Kidney glomerular epithelial cell (primary cell): ENCODE results near the gene POU2F3.
A peak's percentile ranks its signal among the peaks of the same experiment; 100 is the strongest.

Source experiments
- DNase-seq: peaks from one replicate; lab custom pipeline; 2025; lab: John Stamatoyannopoulos, UW

The POU2F3 gene

GRCh38 chr11:120316880-120317688 is 77.1 kb downstream of the POU2F3 start:
- no peak for DNase-seq

DNA sequence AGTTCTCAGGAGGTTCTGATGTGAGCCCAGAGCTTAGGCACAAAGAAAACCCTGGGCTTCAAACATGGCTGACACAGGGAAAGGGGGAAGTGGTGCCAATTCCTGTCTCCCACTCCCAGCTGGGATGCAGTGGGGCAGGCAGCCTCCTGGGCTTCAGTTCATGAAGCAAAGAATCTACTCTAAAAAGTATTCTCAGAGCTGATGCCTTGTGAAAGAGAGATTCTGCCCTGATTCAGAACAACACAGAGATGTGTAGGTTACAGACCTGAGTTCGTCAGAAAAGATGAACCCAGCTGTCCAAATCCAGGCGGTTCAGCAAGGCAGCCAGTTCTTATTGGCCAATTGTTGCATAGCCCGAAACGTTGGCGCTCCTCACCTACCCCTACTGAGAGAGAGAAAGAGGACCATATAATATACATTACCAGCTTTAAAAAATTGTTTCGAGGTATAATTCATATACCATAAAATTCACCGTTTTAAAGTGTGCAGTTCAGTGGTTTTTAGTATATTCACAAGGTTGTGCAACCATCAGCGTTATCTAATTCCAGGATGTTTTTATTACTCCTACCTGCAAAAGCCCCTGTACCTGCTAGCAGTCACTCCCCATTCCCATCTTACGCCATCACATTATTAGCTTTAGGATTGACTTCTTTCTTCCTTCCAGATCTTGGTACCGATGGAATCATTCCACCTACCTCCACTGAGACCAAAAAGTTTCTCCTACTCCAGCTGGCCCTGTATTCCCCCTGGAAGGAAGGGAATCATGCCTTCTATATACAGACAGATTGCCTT is 77.9 kb downstream of the POU2F3 start:
- DNase-seq: no peak

DNA sequence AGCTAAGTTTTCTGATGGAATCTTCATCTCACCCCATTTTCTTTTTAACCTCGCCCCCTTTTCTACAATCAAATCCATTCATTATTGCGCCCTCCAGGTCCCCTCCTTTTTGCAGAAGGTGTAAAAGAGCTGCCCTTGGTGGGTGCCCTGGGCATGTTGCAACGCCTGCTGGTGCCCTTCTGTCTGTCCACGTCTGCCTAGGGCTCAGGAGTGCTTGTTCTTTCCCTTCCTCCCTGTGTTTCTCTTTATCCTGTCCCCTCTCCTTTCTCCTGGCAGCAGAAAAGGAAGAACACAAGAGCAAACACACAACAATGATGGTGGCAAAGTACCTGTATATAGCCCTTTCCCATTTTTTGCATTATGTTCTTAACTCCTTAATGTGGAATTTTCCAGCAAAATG is 79.0 kb downstream of the POU2F3 start:
- no peak for DNase-seq

GRCh38 chr11:120324932-120325810 is 85.2 kb downstream of the POU2F3 start, which contains the start of gene TLCD5:
Gene TLCD5 (plus strand): TSS chr11:120325299. CDS start chr11:120327442, 2,143 bp downstream.
- DNase-seq: peak; percentile 47

- no peak for DNase-seq
Observed at GRCh38 chr11:120326228-120326627, 86.3 kb downstream of the POU2F3 start.

DNA sequence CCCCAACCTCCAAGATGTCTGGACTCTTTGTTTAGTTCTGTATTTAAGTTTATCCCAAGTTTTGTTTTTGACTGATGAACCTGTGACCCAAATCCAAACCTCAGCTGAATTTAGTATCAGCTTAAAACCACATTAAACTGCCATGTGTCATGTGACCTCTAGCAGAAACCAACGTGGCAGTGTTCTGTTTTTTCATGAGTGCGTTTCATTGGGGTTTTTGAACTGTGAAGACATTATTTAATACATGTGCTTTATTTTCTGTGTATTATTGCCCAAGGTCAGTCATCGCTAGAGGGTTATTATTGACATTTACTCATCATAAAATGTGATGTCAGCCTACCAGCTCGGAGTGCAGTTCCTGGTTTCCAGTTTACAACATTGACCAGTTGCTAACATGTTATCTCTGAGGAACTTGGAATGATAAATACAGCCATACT is 86.9 kb downstream of the POU2F3 start:
- no peak for DNase-seq

GRCh38 chr11:120327311-120327710 is 87.4 kb downstream of the POU2F3 start:
- DNase-seq: no peak

GRCh38 chr11:120329556-120329955 is 89.6 kb downstream of the POU2F3 start:
- no peak for DNase-seq

DNA sequence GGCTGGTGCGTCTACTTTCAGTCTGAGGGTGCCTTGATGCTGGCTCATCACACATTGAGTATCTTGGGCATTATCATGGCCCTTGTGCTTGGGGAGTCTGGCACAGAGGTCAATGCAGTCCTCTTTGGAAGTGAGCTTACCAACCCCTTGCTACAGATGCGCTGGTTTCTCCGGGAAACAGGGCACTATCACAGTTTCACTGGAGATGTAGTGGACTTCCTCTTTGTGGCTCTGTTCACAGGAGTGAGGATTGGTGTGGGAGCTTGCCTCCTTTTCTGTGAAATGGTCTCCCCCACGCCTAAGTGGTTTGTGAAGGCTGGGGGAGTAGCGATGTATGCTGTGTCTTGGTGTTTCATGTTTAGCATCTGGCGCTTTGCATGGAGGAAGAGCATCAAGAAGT is 90.1 kb downstream of the POU2F3 start:
- DNase-seq: no peak

DNA sequence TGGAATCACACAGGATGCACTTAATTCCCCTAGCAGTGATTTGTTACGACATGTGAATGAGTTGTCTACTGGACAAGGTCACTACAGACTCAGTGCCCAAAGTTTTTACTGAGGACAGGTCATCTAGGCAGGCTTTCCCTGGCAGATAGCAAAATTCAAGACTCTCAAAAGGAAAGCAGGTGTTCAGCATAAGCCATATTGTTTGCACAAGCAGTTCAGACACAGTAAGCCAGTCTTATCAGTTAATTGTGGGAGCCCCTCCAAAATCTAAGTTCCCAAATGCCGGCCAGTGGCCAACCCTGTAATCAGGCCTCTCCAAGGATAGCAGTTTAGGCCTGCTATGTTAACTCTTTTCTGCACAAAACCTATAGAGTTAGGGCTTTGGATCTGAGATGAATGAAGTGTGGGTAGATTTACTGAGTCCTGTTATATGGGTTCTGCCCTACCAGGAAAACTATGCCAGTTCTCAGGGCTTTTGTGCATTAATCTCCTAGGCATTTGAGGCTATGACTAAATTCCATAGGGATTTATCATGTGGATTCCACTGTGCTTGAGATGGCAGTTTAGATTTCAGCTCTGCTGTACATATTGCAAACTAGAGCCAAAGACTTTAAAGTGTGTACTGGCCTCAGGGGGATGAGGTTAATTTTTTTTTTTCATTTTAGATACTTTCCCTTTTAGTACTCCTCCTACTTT is 91.5 kb downstream of the POU2F3 start:
- DNase-seq: peak; percentile 25

- no peak for DNase-seq
Observed at GRCh38 chr11:120332822-120333716, 93.1 kb downstream of the POU2F3 start.

DNA sequence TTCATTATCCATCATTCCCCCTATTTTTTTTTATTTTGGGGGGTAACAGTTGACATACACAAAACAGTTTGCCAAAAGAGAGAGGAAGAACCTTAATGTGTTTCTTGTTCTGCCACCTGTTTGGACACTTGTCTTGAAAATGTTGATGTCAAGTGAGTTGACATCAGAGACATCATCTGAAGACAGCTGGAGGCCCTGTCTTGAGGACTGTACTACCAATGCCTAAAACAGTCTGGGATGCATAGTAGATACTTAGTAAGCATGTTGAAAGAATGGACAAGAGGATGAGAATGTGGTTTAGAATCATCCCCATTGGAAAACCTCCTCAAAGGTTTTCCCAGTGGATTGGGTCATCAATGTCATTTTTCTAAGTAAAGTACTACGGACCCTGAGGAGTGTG is 93.9 kb downstream of the POU2F3 start:
- DNase-seq: no peak

- DNase-seq: no peak
Observed at GRCh38 chr11:120334332-120334731, 94.4 kb downstream of the POU2F3 start.

DNA sequence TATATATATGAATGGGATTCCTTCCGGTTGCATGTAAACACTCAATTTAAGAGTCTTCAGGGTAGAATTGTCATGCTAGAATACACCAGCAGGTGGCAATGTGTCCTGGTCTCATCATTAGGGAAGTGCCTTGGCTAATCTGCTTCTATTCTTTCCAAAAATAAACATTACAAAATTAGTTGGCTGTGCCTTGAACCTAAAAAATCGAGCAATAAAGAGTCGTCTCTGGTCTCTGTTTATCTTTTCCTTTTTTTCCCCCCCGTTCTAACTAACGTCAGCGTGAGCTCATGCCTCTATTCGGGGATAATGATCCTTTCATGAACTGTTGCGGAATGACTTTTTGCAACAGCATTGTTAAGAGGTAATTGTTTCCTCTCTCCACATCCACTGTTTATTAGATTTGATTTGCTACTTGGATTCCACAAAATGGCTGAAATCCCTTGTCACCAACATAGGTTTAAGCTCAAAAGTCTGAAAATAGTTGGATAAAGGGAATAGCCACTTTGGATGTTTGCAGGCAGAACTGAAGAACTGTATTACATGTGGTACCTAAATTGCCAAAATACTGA is 95.0 kb downstream of the POU2F3 start:
- peak; percentile 92 for DNase-seq

GRCh38 chr11:120335556-120335907 is 95.6 kb downstream of the POU2F3 start:
- DNase-seq: no peak

GRCh38 chr11:120335908-120336640 is 96.1 kb downstream of the POU2F3 start, which contains the start of gene ARHGEF12:
Gene ARHGEF12 (plus strand): TSS chr11:120336413. CDS start chr11:120337244, 831 bp downstream.
- peak; percentile 76 for DNase-seq

- no peak for DNase-seq
Observed at GRCh38 chr11:120336641-120337354, 96.9 kb downstream of the POU2F3 start.

DNA sequence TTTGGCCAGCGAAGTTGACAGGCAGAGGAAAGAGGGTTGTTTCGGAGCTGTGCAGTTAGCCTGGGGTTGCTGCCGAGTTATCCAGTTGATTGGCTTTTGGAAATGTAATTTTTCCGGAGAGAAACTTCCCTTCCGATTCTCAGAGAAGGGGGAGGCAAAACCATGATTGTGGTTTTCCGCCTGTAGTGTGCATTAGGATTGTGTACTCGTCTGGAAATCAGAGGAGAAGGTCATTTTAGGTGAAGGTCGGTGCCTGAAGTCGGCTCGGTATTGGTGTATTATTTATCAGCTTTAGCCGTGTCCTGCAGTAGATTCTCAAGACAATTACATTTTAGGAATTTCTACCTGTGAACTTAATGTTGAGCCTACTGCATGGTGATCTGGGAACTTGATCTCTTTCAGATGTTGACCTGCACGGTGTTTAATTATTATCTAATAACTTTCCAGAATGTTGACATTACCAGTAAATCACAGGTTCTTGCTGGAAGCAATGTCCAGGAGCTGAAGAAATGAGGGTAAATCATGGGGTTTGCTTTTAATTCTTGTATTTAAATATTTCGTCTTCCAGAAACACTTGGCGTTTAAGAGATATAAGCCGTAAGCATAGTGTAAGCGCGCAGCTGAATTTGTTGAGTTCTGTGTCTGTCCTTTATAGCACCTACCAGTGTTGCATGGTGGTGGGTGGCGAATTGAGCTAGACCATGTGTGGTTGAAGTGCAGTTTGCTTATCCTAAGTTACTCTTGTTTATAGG is 97.6 kb downstream of the POU2F3 start:
- peak; percentile 32 for DNase-seq
